Measurements from ENCODE around the gene ASF1A. TPM values are rescaled to one million over a fixed set of nuclear protein-coding genes. Genes with fewer than 3 reads are reported as not detected.
A peak's percentile ranks its signal among the peaks of the same experiment; 100 is the strongest.

ASF1A gene
- total RNA-seq, 2 donors from 2014 or later = 14.4 to 20.6 TPM

DNA sequence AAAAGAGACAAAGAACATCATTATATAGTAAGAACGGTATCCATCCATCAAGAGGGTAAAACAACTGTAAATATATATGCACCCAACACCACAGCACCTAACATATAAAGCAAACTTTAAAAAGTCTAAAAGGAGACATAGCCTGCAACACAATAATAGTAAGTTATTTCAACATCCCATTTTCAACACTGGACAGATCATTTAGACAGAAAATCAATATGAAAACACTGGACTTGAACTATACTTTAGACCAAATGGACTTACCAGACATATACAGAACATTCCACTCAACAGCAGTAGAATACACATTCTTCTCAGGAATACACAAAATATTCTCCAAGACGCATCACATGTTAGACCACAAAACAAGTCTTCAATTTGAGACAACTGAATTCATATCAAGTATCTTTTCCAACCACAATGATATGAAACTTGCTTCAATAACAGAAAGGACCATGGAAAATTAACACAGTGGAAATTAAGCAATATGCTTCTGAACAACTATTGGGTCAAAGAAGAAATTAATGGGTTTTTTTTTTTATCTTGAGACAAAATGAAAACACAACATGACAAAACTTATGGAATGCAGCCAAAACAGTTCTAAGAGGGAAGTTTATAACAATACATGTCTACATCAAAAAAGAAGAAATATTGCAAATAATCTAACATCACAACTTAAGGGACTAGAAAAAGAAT is 23.9 kb upstream of the ASF1A start:
- ATAC-seq (no peak), DNase-seq (no peak)
- no peak overlapping the region for H3K4me3 Mint-ChIP-seq
- H3K9me3 ChIP-seq (ENCODE audit: control insufficient read depth, low read length, poor library complexity, severe bottlenecking) = no peaks in the 10 kb centered on the region
- H3K36me3 Mint-ChIP-seq (ENCODE audit: low read depth) = peaks cover 2% of the 10 kb centered on the region
- no peaks in the 10 kb centered on the region for H3K27me3 Mint-ChIP-seq
- H3K4me1 Mint-ChIP-seq = peaks cover 12% of the 10 kb centered on the region
- H3K27ac Mint-ChIP-seq = no peak overlapping the region

- no peaks in the 10 kb centered on the region for H3K9me3 ChIP-seq (ENCODE audit: control insufficient read depth, low read length, poor library complexity, severe bottlenecking)
- peaks cover 14% of the 10 kb centered on the region for H3K4me1 Mint-ChIP-seq
- no peak for DNase-seq
- no peaks in the 10 kb centered on the region for H3K27me3 Mint-ChIP-seq
- ATAC-seq = no peak
- H3K36me3 Mint-ChIP-seq (ENCODE audit: low read depth) = peaks cover 2% of the 10 kb centered on the region
- no peak overlapping the region for H3K4me3 Mint-ChIP-seq
- H3K27ac Mint-ChIP-seq = no peak overlapping the region
Observed at GRCh38 chr6:118871331-118871730, 22.6 kb upstream of the ASF1A start.

DNA sequence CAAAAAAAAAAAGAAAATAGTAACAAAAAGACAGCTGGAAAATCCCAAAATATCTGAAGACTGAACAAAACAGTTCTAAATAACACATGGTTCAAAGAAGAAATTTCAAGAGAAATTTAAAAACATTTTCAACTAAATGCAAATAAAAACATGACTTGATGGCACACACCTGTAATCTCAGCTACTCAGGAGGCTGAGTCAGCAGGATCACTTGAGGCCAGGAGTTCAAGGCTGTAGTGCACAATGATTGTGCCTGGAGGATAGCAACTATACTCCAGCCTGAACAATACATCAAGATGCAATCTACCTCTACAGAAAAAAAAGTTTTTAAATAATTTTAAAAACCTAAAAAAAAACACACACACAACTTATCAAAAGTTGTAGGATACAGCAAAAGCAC is 21.6 kb upstream of the ASF1A start:
- H3K4me3 Mint-ChIP-seq = no peak overlapping the region
- H3K4me1 Mint-ChIP-seq = peaks cover 19% of the 10 kb centered on the region
- H3K27ac Mint-ChIP-seq = no peak overlapping the region

DNA sequence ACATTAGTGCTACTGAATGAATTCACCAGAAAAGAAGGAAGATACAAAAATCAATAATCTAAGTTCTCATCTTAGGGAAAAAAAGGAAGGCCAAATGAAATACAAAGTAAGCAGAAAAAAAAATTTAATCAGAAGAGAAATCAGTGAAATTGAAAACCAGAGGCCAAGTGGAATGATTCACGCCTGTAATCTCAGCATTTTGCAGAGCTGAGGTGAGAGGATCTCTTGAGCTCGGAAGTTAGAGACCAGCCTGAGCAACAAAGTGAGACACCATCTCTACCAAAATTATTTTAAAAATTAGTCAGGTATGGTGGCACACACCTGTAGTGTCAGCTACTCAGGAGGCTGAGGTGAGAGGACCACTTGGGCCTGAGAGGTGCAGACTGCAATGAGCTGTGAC is 21.2 kb upstream of the ASF1A start:
- Mint-ChIP-seq H3K36me3 (ENCODE audit: low read depth) (peaks cover 2% of the 10 kb centered on the region), H3K4me3 (no peak overlapping the region), H3K27ac (no peak overlapping the region), H3K27me3 (no peaks in the 10 kb centered on the region), H3K4me1 (peaks cover 19% of the 10 kb centered on the region)
- no peak for ATAC-seq
- H3K9me3 ChIP-seq (ENCODE audit: control insufficient read depth, low read length, poor library complexity, severe bottlenecking) = no peaks in the 10 kb centered on the region
- DNase-seq = no peak

More for the DNA sequence above, 21.6 kb upstream of the ASF1A start:
- Mint-ChIP-seq H3K27me3 (no peaks in the 10 kb centered on the region), H3K36me3 (ENCODE audit: low read depth) (peaks cover 2% of the 10 kb centered on the region)
- ATAC-seq (no peak), DNase-seq (no peak)
- no peaks in the 10 kb centered on the region for H3K9me3 ChIP-seq (ENCODE audit: control insufficient read depth, low read length, poor library complexity, severe bottlenecking)

- no peaks in the 10 kb centered on the region for H3K9me3 ChIP-seq (ENCODE audit: control insufficient read depth, low read length, poor library complexity, severe bottlenecking)
- no peaks in the 10 kb centered on the region for H3K27me3 Mint-ChIP-seq
- H3K27ac Mint-ChIP-seq = no peak overlapping the region
- peaks cover 2% of the 10 kb centered on the region for H3K36me3 Mint-ChIP-seq (ENCODE audit: low read depth)
- H3K4me3 Mint-ChIP-seq = no peak overlapping the region
- H3K4me1 Mint-ChIP-seq = peaks cover 21% of the 10 kb centered on the region
- ATAC-seq (no peak), DNase-seq (no peak)
Observed at GRCh38 chr6:118873239-118873638, 20.7 kb upstream of the ASF1A start.

DNA sequence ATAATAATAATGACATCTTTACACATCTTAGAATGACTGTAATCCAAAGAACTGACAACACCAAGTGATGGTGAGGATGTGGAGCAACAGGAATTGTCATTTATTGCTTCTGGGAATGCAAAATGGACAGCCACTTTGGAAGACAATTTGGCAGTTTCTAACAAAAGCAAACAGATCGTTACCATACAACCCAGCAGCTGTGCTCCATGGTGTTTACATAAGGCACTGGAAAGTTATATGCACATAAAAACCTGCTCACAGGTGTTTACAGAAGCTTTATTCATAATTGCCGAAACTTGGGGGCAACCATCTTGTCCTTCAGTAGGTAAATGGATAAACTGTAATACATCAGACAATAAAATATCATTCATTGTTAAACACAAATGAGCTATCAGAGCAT is 18.3 kb upstream of the ASF1A start:
- no peaks in the 10 kb centered on the region for H3K27me3 Mint-ChIP-seq
- no peaks in the 10 kb centered on the region for H3K9me3 ChIP-seq (ENCODE audit: control insufficient read depth, low read length, poor library complexity, severe bottlenecking)
- H3K27ac Mint-ChIP-seq = no peak overlapping the region
- DNase-seq (no peak), ATAC-seq (no peak)
- H3K36me3 Mint-ChIP-seq (ENCODE audit: low read depth) = peaks cover 2% of the 10 kb centered on the region
- H3K4me1 Mint-ChIP-seq = peaks cover 31% of the 10 kb centered on the region
- no peak overlapping the region for H3K4me3 Mint-ChIP-seq

- peaks cover 34% of the 10 kb centered on the region for H3K4me1 Mint-ChIP-seq
- peaks cover 2% of the 10 kb centered on the region for H3K36me3 Mint-ChIP-seq (ENCODE audit: low read depth)
- DNase-seq (no peak), ATAC-seq (no peak)
- no peaks in the 10 kb centered on the region for H3K9me3 ChIP-seq (ENCODE audit: control insufficient read depth, low read length, poor library complexity, severe bottlenecking)
- no peak overlapping the region for H3K27ac Mint-ChIP-seq
- H3K27me3 Mint-ChIP-seq = no peaks in the 10 kb centered on the region
- H3K4me3 Mint-ChIP-seq = no peak overlapping the region
Observed at GRCh38 chr6:118876198-118876597, 17.8 kb upstream of the ASF1A start.

DNA sequence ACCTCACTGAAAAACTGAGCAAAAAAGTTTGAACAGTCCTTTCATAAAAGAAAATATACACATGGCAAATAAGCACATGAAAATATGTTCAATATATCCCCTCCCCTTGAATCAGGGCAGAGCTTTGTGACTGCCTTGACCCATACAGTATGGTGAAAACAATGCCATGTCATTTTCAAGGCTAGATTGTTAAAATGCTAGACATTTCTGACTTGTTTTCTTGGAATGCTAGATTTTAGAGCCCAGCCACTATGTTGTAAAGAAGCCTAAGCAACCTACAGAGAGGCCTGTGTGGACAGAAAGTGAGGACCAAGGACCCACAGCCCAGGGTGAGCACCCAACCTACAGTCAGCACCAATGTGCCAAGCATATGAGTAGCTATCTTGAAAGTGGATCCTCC is 17.1 kb upstream of the ASF1A start:
- H3K27ac Mint-ChIP-seq = no peak overlapping the region
- no peaks in the 10 kb centered on the region for H3K27me3 Mint-ChIP-seq
- H3K4me1 Mint-ChIP-seq = peaks cover 36% of the 10 kb centered on the region
- no peaks in the 10 kb centered on the region for H3K9me3 ChIP-seq (ENCODE audit: control insufficient read depth, low read length, poor library complexity, severe bottlenecking)
- ATAC-seq = no peak
- peaks cover 2% of the 10 kb centered on the region for H3K36me3 Mint-ChIP-seq (ENCODE audit: low read depth)
- no peak for DNase-seq
- H3K4me3 Mint-ChIP-seq = no peak overlapping the region

- H3K27me3 Mint-ChIP-seq = no peaks in the 10 kb centered on the region
- H3K9me3 ChIP-seq (ENCODE audit: control insufficient read depth, low read length, poor library complexity, severe bottlenecking) = no peaks in the 10 kb centered on the region
- no peak for DNase-seq
- H3K27ac Mint-ChIP-seq = no peak overlapping the region
- H3K4me1 Mint-ChIP-seq = peaks cover 42% of the 10 kb centered on the region
- no peak for ATAC-seq
- no peaks in the 10 kb centered on the region for H3K36me3 Mint-ChIP-seq (ENCODE audit: low read depth)
- H3K4me3 Mint-ChIP-seq = no peak overlapping the region
Observed at GRCh38 chr6:118877806-118878205, 16.1 kb upstream of the ASF1A start.

- H3K27me3 Mint-ChIP-seq = no peaks in the 10 kb centered on the region
- ATAC-seq (no peak), DNase-seq (no peak)
- H3K36me3 Mint-ChIP-seq (ENCODE audit: low read depth) = no peaks in the 10 kb centered on the region
- peak overlapping the region; percentile 51 for H3K27ac Mint-ChIP-seq
- peaks cover 55% of the 10 kb centered on the region for H3K4me1 Mint-ChIP-seq
- H3K9me3 ChIP-seq (ENCODE audit: control insufficient read depth, low read length, poor library complexity, severe bottlenecking) = no peaks in the 10 kb centered on the region
- peak overlapping the region; percentile 52 for H3K4me3 Mint-ChIP-seq
Observed at GRCh38 chr6:118881440-118882313, 12.3 kb upstream of the ASF1A start.

GRCh38 chr6:118882314-118882905 is 11.5 kb upstream of the ASF1A start:
- peak overlapping the region; percentile 49 for H3K4me3 Mint-ChIP-seq

DNA sequence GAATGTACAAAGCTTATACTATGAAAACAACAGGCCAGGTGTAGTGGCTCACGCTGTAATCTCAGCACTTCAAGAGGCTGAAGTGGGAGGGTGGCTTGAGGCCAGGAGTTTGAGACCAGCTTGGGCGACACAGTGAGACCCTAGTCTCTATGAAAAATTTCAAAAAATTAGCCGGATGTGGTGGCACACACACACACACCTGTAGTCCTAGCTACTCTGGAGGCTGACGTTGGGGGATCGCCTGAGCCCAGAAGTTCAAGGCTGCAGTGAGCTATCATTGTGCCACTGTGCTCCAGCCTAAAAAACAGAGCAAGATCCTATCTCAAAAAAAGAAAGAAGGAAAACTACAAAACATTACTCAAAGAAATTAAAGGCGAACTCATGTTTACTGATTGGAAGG is 7.3 kb upstream of the ASF1A start:
- Mint-ChIP-seq H3K4me3 (no peak overlapping the region), H3K4me1 (peaks cover 65% of the 10 kb centered on the region), H3K27me3 (no peaks in the 10 kb centered on the region), H3K36me3 (ENCODE audit: low read depth) (no peaks in the 10 kb centered on the region), H3K27ac (peak overlapping the region; percentile 94)
- no peak for DNase-seq
- no peak for ATAC-seq
- no peaks in the 10 kb centered on the region for H3K9me3 ChIP-seq (ENCODE audit: control insufficient read depth, low read length, poor library complexity, severe bottlenecking)

More at GRCh38 chr6:118882314-118882905, 11.5 kb upstream of the ASF1A start:
- no peak for DNase-seq
- H3K9me3 ChIP-seq (ENCODE audit: control insufficient read depth, low read length, poor library complexity, severe bottlenecking) = no peaks in the 10 kb centered on the region
- H3K27me3 Mint-ChIP-seq = no peaks in the 10 kb centered on the region
- H3K27ac Mint-ChIP-seq = peak overlapping the region; percentile 94
- no peak for ATAC-seq
- H3K4me1 Mint-ChIP-seq = peaks cover 57% of the 10 kb centered on the region
- no peaks in the 10 kb centered on the region for H3K36me3 Mint-ChIP-seq (ENCODE audit: low read depth)

DNA sequence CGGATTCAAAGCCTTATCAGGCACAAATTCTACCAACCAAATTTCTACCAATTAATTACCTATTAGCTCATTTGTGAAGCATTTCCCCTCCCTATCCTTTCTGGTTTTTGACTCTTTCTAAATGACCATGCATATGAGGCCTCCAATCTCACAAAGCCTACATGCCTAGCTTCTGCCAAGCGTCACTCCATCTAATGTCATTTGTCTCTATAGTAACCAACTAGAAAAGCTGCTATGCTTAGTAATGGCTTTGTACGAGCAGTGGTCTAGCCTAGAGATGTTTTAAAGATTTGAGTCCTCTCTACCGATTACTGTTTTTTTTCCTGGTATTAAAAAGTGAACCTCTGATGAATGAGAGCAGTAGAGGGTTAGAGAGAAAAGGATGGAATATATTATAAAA is 4.8 kb upstream of the ASF1A start:
- Mint-ChIP-seq H3K27ac (peak overlapping the region; percentile 100), H3K4me1 (peaks cover 69% of the 10 kb centered on the region), H3K4me3 (peak overlapping the region; percentile 43), H3K36me3 (ENCODE audit: low read depth) (peaks cover 3% of the 10 kb centered on the region), H3K27me3 (no peaks in the 10 kb centered on the region)
- ATAC-seq (no peak), DNase-seq (no peak)
- H3K9me3 ChIP-seq (ENCODE audit: control insufficient read depth, low read length, poor library complexity, severe bottlenecking) = no peaks in the 10 kb centered on the region

Measured in T-helper 17 cell (primary cell).